Suprapubic skin (tissue), 3 donors: ENCODE measurements around the gene ANKRD34A.
"Not testable (repeated sequence)": the region's sequence is repeated elsewhere in the genome, so short reads cannot be mapped to it uniquely, and the experiment has no call there.

Source experiments
- CTCF ChIP-seq, 2 donors: fragments of 200-600 bp in 1 of 2; fragments of 450-650 bp in 1 of 2; sonication (generic) in 1 of 2; IDR thresholded peaks; one replicate each; pipeline ENCODE4 v1.5.1; 2016 to 2019; ENCODE audit warnings: antibody characterized with exemption in 2 of 2, mild to moderate bottlenecking in 1 of 2, moderate library complexity in 1 of 2
- EP300 ChIP-seq: sonication (generic); formaldehyde crosslinking; IDR thresholded peaks from one replicate; pipeline ENCODE4 v1.6.1; 2017; ENCODE audit warnings: antibody characterized with exemption
- POLR2A ChIP-seq, 2 donors: fragments of 450-650 bp; IDR thresholded peaks; one replicate each; pipeline ENCODE4 v1.6.1; 2017; ENCODE audit warnings: antibody characterized with exemption in 2 of 2, mild to moderate bottlenecking in 2 of 2, moderate library complexity in 2 of 2

DNA sequence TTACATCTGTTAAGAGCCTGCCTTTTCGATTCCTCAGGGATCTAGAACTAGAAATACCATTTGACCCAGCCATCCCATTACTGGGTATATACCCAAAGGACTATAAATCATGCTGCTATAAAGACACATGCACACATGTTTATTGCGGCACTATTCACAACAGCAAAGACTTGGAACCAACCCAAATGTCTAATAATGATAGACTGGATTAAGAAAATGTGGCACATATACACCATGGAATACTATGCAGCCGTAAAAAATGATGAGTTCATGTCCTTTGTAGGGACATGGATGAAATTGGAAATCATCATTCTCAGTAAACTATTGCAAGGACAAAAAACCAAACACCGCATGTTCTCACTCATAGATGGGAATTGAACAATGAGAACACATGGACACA lies 44.1 kb downstream of the ANKRD34A start:
- not testable (repeated sequence) for TF ChIP-seq POLR2A (IDR thresholded peaks at IDR 0.05); CTCF (IDR thresholded peaks at IDR 0.05); EP300
